ENCODE data around the gene SLC26A6. TPM values are rescaled to one million over a fixed set of nuclear protein-coding genes. Genes with fewer than 3 reads are reported as not detected.

Gene SLC26A6
- polyA plus RNA-seq, 5 donors, result 11.5 to 17.7 (median 16.7) TPM

- DNase-seq, result peak; percentile 68 to 70
Observed at GRCh38 chr3:48661501-48662144, 26.4 kb upstream of the SLC26A6 start.

GRCh38 chr3:48660800-48661400, 25.6 kb upstream of the SLC26A6 start:
- no peak for DNase-seq

- DNase-seq, result no peak
Observed at GRCh38 chr3:48656841-48657281, 21.6 kb upstream of the SLC26A6 start.

GRCh38 chr3:48656061-48656840, 21.0 kb upstream of the SLC26A6 start:
- DNase-seq, result peak; percentile 61 to 74

GRCh38 chr3:48655606-48656005, 20.3 kb upstream of the SLC26A6 start:
- DNase-seq, result no peak

- no peak for DNase-seq
Observed at GRCh38 chr3:48655063-48655462, 19.8 kb upstream of the SLC26A6 start.

GRCh38 chr3:48652923-48653715, 17.9 kb upstream of the SLC26A6 start:
- no peak for DNase-seq

- no peak for DNase-seq
Observed at GRCh38 chr3:48651771-48652170, 16.5 kb upstream of the SLC26A6 start.

- DNase-seq, result no peak
Observed at GRCh38 chr3:48650723-48651122, 15.5 kb upstream of the SLC26A6 start.

GRCh38 chr3:48648188-48648850, 13.1 kb upstream of the SLC26A6 start:
- no peak for DNase-seq

GRCh38 chr3:48647714-48648113, 12.5 kb upstream of the SLC26A6 start:
- DNase-seq, result no peak

- no peak for DNase-seq
Observed at GRCh38 chr3:48644898-48645760, 9.9 kb upstream of the SLC26A6 start.

- no peak for DNase-seq
Observed at GRCh38 chr3:48642605-48643004, 7.3 kb upstream of the SLC26A6 start.

- DNase-seq, result no peak
Observed at GRCh38 chr3:48641396-48641795, 6.1 kb upstream of the SLC26A6 start.

GRCh38 chr3:48639944-48640606, 4.8 kb upstream of the SLC26A6 start:
- no peak for DNase-seq

- DNase-seq, result no peak
Observed at GRCh38 chr3:48637305-48637704, 2.0 kb upstream of the SLC26A6 start.

GRCh38 chr3:48636149-48636655, 941 bp upstream of the SLC26A6 start:
- DNase-seq, result no peak

GRCh38 chr3:48634661-48635221, 520 bp downstream of the SLC26A6 start:
- no peak for DNase-seq

GRCh38 chr3:48633743-48634142, 1.5 kb downstream of the SLC26A6 start:
- DNase-seq, result no peak
